NOMO-1 treated with dmso at 0.1 percent for 144 hours (cell line): Measurements from ENCODE around the gene PPP1R15B.

ENCODE experiments used
- DNase-seq: peaks from one replicate; lab custom pipeline; 2025; ENCODE audit not compliant: unreplicated experiment; lab: John Stamatoyannopoulos, UW

The PPP1R15B gene

DNA sequence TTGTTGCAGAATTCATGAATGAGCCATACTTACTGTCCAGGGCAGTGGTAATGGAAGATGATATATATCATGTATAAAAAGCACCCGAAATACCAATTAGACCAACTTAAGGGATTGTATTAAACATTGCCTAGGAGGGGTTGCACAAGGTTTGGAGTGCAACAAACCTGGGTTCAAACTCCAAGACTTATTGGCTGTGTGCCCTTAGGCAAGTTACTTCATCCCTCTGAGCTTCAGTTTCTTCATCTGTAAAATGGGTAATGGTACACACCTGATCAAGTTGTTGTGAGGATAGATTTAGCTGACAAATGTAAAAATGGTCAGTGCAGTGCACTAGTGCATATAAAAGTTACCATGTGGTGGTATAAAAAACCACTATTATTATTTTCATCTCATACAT lies 9.8 kb upstream of the PPP1R15B start:
- no peak for DNase-seq

DNA sequence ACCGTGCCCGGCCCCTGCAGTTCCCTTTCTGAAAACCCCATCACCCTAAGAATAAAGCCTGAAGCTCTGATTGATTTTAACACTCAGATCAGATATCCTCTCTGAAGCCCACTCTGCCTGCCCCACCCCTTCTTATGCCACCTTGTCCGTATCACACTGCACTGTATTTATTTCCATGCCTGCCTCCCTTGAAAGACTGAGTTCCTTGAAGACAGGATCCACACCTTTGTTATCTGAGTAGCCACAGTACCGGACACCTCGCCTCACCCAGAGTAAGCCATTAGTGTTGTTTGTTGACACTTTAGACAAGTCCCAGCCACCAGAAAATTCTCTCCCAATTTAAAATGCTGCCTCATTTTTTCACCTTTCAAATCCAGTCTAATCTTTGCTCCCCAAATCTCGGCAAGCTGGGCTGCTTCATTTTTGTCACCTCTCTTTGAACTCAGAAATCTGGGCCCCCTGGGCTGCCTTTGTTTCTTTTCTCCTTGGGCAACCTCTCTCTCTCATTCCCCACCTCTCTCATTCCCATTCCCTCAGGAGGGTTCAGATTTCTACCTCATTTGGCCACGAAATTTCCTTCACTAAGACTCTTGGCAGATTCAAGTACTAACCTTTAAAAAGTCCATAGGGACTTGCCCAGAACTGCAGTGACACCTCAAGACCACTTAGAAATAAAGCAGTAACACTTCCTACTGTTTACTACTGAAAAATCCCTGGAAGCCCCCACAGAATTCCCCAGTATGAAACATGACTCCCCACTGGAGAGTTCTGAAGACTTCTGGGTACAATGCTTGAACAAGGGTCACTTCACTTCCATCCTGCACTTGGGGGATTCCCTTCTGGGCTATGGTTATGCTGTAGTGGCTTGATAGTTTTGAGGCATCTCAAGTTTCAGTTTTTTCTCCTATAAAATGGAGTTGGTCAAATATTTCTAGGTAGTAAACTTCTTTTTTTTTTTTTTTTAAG lies 8.7 kb upstream of the PPP1R15B start:
- no peak for DNase-seq

DNA sequence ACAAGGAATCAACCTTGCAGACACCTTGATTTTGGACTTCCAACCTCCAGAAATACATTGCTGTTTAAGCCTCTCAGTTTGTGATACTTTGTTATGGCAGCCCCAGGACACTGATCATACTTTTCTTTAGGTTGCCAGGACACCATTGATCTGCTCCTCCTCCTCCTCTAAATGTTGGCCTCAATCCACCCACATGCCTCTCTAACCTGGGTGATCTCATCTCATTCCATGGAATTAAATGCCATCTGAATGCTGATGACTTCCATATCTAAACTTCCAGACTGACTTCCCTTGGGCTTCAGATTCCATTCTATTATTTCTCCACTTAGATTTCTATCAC lies 7.4 kb upstream of the PPP1R15B start:
- no peak for DNase-seq

DNA sequence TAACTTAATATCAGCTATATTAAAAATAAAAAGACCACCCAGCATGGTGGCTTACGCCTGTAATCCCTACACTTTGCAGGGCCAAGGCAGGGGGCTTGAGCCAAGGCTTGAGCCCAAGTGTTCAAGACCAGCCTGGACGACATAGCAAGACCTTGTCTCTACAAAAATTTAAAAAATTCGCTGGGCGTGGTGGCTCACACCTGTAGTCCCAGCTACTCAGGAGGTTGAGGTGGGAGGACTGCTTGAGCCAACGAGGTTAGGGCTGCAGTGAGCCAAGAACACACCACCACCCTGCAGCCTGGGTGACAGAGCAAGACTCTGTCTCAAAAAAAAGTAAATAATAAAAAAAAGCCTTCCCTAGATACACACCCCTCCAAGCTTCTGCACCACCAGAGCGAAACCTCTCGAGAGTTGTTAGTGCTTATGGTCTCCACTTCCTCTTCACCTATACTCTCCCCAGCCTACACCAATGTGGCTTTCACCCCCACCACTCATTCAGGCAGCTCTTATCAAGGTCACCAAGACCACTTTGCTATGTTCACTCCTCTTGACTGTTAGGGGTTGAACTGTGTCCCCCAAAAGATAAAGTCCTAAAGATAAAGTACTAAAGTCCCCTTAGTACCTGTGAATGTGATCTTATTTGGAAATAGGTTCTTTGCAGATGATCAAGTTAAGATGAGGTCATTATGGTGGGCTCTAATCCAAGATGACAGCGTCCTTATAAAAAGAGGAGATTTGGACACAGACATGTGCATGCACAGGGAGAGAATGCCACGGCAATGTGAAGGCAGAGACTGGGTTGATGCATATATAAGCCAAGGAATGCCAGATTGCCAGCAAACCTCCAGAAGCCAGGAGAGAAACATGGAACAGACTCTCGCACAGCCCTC lies 6.8 kb upstream of the PPP1R15B start:
- DNase-seq: no peak

DNA sequence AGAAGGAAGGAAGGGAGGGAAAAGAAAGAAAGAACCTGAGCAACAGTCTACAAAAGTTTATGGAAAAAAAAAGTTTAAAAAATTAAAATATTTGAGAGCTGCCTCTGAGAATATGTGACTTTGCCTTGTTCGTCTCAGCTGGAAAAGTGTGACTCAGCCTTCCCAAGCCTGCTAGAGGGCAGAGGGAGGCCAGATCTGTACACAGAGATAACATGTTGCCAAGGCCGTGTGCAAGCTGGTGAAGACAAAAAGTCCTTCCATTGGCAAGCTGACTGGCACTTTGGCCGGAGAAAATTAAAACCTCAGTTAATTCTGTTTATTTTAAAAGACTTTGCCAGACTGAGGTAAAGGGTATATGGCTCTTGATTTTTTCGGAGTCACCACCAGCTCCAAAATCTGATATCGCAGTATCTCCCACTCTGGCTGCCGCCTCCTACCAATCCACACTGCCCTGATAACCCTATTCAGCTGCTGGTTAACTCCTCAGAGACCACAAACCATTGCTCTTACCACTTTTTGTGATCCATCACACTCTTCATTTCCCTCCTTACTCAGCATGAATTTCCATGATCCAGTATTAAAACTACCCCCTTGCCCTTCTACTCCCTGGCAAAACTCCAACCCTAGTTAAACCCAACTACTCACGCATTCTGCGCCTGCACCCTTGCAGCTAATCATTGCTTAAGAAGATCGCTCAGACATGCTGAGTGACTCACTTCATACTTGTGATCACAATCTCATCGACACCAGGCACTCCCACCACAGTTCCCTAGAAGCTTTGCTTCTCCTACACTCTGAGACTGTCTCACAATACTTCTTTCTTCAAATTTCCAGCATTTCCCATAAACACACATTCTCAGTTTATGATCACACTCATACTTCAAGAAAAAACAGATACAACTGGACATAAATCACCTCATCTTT lies 5.7 kb upstream of the PPP1R15B start:
- no peak for DNase-seq

DNA sequence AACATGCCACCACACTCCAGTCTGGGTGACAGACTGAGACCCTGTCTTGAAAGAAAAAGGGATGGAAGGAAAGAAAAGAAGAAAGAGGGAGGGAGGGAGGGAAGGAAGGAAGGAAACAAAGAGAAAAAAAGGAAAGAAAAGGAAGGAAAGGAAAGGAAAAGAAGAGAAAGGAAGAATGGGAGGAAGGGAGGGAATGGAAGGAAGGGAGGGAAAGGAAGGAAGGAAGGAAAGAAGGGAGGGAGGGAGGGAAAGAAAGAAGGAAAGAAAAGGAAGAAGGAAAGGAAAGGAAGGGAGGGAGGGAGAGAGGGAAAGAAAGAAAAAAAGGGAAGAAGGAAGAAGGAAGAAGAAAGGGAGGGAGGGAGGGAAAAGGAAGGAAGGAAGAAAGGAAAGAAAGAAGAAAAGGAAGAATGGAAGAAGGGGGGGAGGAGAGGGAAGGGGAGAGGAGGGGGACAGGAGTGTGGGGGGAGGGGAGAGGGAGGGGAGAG lies 5.0 kb upstream of the PPP1R15B start:
- DNase-seq: no peak

DNA sequence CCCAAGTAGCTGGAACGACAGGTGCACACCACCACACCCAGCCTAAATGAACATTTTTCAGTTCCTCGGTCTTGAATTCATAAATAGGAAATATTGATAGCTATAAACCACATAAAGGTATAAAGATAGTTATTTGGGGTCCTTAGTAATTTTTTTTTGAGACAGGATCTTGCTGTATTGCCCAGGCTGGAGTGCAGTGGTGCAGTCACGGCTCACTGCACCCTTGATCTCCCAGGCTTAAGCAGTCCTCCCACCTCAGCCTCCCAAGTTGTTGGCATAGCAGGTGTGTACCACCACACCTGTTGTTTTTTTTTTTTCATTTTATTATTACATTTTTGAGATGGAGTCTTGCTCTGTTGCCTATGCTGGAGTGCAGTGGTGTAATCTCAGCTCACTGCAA lies 3.7 kb upstream of the PPP1R15B start:
- no peak for DNase-seq

DNA sequence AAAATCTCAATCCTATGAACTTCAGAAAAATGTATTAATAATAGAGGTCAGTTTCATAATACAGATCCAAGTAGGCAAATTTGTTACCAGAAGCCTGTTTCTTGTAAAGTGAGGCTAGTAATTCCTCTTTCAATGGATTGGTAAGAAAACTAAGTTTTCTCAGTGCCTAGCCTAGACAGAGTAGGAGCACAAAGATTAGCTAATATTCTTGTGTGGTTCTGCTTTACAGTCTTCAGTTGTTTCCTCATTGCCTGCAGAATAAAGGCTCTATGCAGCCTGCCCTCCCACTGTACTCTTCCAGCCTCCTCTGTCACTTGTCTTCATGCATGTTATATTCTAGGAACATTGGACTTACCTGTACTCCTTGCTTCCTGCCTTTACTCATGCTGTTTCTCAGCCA lies 2.4 kb upstream of the PPP1R15B start:
- DNase-seq: no peak

DNA sequence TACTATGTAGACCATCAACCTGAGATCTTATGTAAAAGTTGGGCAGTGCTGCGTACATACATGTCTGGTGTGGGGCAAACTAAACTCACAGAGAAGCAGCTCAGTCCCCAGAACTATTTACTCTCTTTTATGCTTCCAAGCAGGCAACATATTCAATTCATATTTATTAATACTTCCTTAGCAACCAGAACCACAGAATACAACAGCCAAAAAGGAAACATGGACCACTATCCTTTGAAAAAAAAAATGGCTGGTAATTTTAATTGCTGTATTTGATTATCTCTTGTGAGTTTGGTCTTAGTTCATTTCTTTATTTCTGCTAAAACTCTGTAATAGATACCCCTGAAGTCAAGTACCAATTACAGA lies 1.5 kb upstream of the PPP1R15B start:
- no peak for DNase-seq

DNA sequence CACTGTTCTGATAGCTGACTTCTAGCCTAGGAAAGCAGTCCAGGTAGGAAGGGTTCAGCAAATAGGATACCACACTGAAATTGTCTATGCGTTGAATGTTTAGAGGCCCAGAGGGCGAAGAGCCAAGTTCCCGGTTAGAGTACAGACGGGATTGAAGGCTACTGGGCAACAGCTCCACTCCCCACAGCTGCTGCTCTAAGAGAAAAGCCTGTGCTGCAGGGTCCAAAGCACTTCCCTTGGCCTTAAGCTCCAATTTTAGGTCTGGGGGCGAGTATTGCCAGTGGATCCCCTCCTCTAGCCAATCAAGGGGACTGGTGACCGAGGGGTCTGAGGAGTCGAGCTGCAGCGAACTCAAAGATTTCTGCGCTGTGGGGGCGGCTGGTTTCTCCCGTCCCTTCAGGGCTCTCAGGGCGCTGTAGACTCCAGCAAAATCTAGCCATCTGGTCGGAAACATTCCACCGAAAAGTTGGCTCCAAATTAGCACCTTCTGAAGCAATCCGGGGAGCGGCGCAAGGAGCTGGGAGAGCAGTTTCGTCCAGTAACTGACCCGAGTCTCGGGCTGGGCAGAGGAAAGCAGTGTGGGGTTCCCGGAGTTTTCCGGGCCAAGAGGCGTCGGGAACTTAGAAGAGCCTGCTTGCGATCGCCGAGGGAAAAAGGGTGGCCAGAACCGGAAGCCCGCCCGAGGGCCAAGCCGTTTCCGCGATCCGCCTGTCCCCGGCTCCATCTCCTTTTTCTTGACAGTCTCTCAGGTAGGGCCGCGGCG lies 748 bp downstream of the PPP1R15B start:
- DNase-seq: no peak

DNA sequence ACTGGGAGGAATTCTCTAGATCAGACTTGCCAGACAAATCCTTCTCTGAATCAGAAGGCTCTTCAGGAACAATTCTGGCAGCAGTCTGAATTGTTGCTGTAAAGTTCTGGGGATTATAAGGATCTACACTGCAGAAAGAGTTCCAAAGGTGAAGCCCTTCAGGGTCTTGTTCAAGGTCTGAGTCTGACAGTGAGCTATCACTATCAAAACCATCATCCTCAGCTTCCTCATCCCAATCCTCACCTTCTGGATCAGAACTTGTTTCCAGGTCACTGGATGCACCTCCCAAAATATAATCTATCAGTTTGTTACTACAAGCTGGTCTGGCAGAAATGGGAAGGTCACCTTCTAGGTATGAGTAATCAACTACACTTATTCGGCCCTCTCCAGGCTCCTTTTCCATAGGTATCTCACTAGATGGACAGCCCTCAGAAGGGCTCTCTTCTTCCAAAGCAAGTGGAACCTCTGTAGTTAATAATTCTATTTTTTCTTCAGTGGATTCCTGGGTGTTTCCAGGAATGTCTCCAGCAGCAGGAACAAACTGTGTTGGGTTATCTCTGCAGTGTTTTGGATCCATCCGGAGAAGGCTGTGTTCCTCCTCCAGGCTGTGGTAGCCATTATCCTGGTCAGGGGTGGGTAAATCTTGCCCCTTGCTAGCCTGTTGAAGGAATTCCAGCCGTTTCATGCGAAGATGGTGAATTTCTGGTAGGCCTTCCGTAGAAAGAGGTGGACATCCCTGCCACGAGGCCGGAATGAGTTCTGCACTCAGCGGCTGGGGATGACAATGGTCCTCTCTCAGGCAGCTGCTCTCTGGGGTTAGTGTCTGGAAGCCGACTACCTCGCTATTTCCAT lies 1.6 kb downstream of the PPP1R15B start:
- no peak for DNase-seq

DNA sequence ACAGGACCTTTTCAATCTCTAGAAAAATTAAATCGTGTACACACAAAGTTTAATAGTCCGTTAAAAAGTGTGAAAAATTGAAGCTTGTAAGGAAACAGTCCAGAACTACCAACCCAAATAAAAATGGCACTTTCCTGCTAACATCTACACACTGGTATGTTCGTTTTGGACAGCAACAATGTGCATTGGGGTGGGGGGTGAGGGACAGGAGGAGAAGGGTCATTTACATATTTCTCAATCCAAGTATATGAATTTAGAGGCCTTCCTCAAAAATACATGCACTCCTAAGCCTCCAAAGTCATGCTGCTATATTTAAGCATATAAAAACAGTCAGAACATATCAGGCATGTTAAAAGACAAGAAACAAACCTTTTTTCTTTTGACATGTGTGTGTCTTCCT lies 2.5 kb downstream of the PPP1R15B start:
- DNase-seq: no peak

DNA sequence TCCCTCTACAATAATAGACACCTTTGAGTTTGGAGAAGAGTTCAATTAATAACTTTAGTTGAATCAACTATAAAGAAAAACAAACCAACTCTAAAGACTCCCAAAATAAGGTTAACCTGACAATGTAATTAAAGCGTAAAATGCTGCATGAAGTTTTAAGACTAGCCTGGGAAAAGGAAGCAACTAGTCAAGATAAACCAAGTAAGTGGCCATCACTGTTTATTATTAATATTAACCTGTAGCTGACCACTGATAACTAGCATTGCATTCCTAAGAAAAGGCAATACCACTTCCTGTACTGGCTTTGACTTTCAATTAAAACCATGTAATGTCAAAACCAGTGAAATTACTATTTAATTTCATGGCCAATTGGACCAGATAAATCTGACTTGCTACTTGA lies 3.0 kb downstream of the PPP1R15B start:
- DNase-seq: no peak

DNA sequence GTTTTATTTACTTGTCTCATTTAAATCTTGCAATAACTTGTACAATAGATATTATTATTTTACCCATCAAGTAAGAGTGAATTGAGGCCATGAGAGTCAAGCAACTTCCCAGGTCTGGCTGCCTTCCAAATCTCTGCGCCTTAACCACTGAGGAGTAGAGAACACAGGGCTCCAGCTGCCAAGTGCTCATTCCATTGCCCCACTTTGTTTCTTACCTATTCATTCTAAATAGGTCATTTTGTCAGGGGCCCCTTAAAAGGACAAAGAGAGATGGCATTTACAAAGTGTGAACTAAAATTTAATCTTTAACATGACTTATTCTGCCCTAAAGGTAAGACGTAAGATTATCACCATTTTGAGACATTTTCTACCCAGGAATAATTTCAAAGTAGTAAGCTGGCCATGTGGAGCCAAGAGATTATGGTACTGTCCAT lies 3.5 kb downstream of the PPP1R15B start:
- DNase-seq: no peak

DNA sequence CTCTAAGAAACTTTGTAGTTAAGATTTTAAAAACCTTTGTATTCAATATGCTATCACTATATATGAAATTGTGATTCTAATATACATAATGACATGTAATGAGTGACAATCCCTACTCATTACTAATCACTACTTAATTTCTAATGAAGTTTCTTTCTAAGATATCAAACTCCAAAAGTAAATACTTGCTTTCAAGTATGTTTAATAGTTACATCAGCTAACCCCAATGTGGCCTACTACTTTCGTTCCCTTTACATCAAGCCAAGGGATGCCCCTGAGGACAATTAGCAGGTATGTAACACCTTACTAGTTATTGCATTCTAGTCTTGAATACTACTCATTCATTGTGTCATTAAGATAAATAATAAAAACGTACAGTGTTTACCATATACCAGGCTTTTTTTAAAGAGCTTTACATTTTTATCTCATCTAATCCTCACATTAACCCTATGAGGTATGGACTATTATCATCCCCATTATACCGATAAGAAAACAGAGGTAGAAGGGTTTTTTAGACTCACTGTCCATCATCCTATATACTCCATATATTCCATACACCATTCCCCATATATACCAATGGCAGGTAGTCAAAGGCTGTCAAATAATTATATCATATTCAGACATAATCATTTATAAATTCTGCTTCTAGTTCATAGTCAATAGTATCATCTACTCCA lies 4.2 kb downstream of the PPP1R15B start:
- DNase-seq: no peak

DNA sequence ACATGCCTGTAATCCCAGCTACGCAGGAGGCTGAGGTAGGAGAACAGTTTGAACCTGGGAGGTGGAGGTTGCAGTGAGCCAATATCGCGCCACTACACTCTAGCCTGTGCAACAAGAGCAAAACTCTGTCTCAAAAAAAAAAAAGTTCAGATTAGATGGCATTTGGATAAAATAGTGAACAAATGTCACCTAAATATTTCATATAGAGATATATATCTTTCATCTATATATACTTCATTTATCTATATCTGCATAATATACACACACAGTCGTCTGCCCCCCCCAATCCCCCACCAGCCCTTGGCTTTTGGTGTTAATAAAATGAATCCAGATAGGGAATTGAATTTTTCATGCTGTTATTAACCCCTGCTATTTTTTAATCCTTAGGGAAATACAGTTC lies 5.0 kb downstream of the PPP1R15B start:
- no peak for DNase-seq

DNA sequence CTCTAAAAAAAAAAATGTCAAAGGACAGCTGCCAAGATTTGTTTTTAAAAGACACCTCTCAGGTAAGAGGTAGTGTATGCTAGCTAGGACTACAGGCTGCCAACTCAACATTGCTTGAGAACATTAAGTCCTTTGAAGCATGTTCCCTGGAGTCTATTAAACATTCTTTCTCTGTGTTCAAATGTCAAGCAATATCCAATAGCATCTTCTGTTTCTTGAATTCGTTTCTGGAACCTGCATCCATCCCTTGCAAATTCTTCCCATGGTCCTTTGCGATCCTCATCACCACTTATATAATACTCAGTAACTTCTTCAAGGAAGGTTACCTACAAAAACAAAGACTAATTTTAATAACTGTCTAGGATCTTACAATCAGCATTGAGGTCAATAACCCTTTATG lies 5.6 kb downstream of the PPP1R15B start:
- no peak for DNase-seq

DNA sequence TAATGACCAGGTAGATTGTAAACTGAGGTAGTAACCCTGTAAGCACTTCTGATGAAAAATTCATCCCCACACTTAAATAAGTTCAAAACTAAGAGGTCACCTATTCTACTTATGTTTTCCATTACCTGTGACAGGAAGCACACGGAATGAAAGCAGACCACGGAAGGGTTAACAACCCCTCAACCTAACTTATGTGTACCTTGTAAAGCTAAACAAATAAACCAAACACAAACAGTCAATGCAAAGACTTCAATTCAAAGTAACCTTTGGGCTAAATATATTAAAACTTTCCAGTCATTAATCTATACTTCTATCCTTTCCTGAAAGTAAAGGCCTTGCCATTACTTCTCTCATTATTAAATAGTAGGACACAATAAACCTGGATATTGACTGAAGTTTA lies 7.0 kb downstream of the PPP1R15B start:
- DNase-seq: no peak

DNA sequence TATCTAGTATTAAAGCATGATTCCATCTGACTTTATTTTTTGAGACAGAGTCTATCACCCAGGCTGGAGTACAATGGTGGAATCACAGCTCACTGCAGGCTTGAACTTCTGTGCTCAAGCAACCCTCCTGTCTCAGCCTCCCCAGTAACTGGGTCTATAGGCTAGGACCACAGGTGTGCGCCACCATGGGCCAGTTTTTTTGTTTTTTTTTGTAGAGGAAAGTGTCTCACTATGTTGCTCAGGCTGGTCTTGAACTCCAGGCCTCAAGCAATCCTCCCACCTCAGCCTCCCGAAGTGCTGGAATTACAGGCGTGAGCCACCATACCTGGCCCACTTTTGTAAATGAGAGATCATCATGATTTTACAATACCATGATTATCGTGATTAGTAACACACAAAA lies 9.2 kb downstream of the PPP1R15B start:
- no peak for DNase-seq
